ENCODE data around the gene TNFRSF8. TPM values are rescaled to one million over a fixed set of nuclear protein-coding genes. Genes with fewer than 3 reads are reported as not detected.

TNFRSF8 gene
- total and polyA plus RNA-seq, 7 experiments from 2014 or later, result 0.56 to 29.3 (median 4.0) TPM; not detected in 4

DNA sequence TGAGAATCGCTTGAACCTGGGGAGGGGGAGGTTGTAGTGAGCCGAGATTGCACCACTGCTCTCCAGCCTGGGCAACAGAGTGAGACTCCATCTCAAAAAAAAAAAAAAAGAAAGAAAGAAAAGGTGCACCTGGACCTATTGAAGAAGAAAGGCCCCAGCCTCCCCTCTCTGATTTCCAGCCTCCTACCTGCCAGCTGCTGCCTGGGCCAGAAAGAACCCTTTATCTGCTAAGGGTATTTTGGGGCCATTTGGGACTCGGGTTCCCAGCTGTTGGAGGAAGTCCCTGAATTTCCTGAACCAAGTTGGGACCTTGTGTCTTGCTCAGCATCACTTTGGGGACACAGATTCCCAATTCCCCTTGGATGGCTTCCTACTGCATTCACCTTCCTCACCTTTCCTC is 3.9 kb upstream of the TNFRSF8 start:
- H3K9me3 ChIP-seq (ENCODE audit: control insufficient read depth in 2 of 3, low read length in 3 of 3), result no peaks in the 10 kb centered on the region
- no peak for DNase-seq
- Mint-ChIP-seq H3K4me1 (peaks cover 6 to 52% (median 8%) of the 10 kb centered on the region in 7 donors), H3K9me3 (peaks cover 0 to 8% (median 0%) of the 10 kb centered on the region in 11 donors), H3K27ac (no peak overlapping the region), H3K4me3 (no peak overlapping the region), H3K36me3 (peaks cover 0 to 6% (median 0%) of the 10 kb centered on the region in 5 donors), H3K27me3 (peaks cover 11 to 19% (median 12%) of the 10 kb centered on the region in 5 donors)
- no peaks in the 10 kb centered on the region for H3K36me3 ChIP-seq (ENCODE audit: control insufficient read depth in 2 of 3, insufficient read depth in 3 of 3, low read length in 3 of 3)
- POLR2A ChIA-PET, result no interaction called here
- H3K27ac ChIP-seq (ENCODE audit: low read depth, low read length), result no peak overlapping the region
- peaks cover 0 to 12% of the 10 kb centered on the region in 2 donors for H3K27me3 ChIP-seq (ENCODE audit: control insufficient read depth in 2 of 2, insufficient read depth in 2 of 2, low read length in 2 of 2)
- intact Hi-C loops (cut with micrococcal nuclease), result no loop called here
- CTCF ChIA-PET, result no interaction called here
- ATAC-seq, result no peak
- H3K4me1 ChIP-seq (ENCODE audit: control insufficient read depth in 2 of 2, insufficient read depth in 2 of 2, low read length in 2 of 2), result peaks cover 9 to 11% of the 10 kb centered on the region in 2 donors
- no peak overlapping the region for H3K4me3 ChIP-seq (ENCODE audit: low read length)

DNA sequence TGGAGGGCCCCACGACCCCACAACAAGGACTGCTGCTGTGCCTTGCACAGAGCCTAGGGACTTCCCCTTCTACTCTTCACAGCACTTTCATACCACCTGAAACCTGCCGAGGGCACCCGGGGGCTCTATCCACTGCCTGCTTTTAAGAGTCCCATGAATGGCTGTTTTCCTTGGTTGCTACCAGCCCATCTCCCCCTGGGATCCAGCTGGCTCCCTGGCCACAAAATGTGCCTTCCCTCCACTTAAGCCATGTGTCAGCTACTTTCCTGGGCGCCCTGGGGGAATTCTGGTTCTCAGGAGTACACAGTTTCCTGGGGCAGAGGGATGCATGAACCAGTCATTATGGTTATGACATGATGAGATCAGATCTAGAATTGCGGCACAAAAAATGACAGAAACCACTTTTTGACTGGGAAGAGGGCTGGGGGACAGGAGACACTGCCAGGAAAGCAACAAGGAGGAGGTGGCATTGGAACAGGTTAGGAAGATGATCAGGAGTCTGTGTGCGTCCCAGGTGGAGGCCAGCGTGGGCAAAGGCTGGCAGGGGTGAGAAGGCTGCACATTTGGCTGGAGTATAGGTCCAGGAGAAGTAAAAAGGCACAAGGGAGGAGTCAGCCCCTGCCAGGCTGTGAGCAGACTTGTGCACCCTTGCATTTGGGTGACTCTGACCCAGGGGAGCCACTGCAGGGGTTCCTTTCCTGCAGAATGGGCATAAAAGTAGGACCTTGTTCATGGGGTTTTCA is 3.2 kb upstream of the TNFRSF8 start:
- Histone ChIP-seq H3K4me1 (ENCODE audit: control insufficient read depth in 2 of 2, insufficient read depth in 2 of 2, low read length in 2 of 2) (peaks cover 9 to 16% of the 10 kb centered on the region in 2 donors), H3K27ac (ENCODE audit: low read depth, low read length) (no peak overlapping the region), H3K36me3 (ENCODE audit: control insufficient read depth in 2 of 3, insufficient read depth in 3 of 3, low read length in 3 of 3) (no peaks in the 10 kb centered on the region), H3K27me3 (ENCODE audit: control insufficient read depth in 2 of 2, insufficient read depth in 2 of 2, low read length in 2 of 2) (peaks cover 0 to 18% of the 10 kb centered on the region in 2 donors), H3K4me3 (ENCODE audit: low read length) (no peak overlapping the region), H3K9me3 (ENCODE audit: control insufficient read depth in 2 of 3, low read length in 3 of 3) (no peaks in the 10 kb centered on the region)
- Mint-ChIP-seq H3K27ac (peak overlapping the region in 2 of 9 donors; percentile 39 to 50), H3K36me3 (peaks cover 0 to 6% (median 0%) of the 10 kb centered on the region in 5 donors), H3K4me3 (peak overlapping the region in 2 of 10 donors; percentile 8 to 15), H3K9me3 (peaks cover 0 to 8% (median 0%) of the 10 kb centered on the region in 11 donors), H3K27me3 (peaks cover 16 to 25% (median 19%) of the 10 kb centered on the region in 5 donors), H3K4me1 (peaks cover 6 to 56% (median 11%) of the 10 kb centered on the region in 7 donors)
- POLR2A ChIA-PET, result no interaction called here
- no peak for ATAC-seq
- CTCF ChIA-PET, result no interaction called here
- peak in 1 of 9 donors; percentile 44 for DNase-seq
- intact Hi-C loops (cut with micrococcal nuclease), result no loop called here

DNA sequence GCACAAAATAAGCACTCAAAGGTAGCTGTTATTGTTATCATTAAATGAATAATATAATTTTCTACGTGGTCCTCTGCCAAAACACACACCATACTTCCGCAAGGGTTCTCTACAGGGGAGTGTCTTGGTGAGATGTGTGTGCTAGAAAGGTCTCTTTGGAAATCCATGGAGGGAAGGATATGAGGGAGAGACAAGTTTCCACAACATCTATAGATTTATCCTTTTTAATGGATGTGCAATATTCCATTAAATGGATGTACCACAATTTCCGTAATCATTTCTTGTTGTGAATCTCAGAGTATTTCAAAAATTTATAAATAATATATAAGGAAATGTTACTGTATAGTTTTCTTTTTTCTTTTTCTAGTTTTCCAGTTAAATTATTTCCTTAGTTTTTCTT is 2.6 kb upstream of the TNFRSF8 start:
- Histone ChIP-seq H3K4me1 (ENCODE audit: control insufficient read depth in 2 of 2, insufficient read depth in 2 of 2, low read length in 2 of 2) (peaks cover 9 to 17% of the 10 kb centered on the region in 2 donors), H3K4me3 (ENCODE audit: low read length) (no peak overlapping the region), H3K27ac (ENCODE audit: low read depth, low read length) (no peak overlapping the region), H3K27me3 (ENCODE audit: control insufficient read depth in 2 of 2, insufficient read depth in 2 of 2, low read length in 2 of 2) (peaks cover under 1 to 18% of the 10 kb centered on the region in 2 donors), H3K9me3 (ENCODE audit: control insufficient read depth in 2 of 3, low read length in 3 of 3) (no peaks in the 10 kb centered on the region), H3K36me3 (ENCODE audit: control insufficient read depth in 2 of 3, insufficient read depth in 3 of 3, low read length in 3 of 3) (no peaks in the 10 kb centered on the region)
- ChIA-PET CTCF (no interaction called here), POLR2A (no interaction called here)
- H3K27me3 Mint-ChIP-seq, result peaks cover 16 to 26% (median 19%) of the 10 kb centered on the region in 5 donors
- H3K4me1 Mint-ChIP-seq, result peaks cover 6 to 57% (median 11%) of the 10 kb centered on the region in 7 donors
- peaks cover 0 to 6% (median 0%) of the 10 kb centered on the region in 5 donors for H3K36me3 Mint-ChIP-seq
- DNase-seq, result no peak
- intact Hi-C loops (cut with micrococcal nuclease), result no loop called here
- no peak overlapping the region for H3K4me3 Mint-ChIP-seq
- no peak for ATAC-seq
- H3K9me3 Mint-ChIP-seq, result peaks cover 0 to 8% (median 0%) of the 10 kb centered on the region in 11 donors
- H3K27ac Mint-ChIP-seq, result no peak overlapping the region

DNA sequence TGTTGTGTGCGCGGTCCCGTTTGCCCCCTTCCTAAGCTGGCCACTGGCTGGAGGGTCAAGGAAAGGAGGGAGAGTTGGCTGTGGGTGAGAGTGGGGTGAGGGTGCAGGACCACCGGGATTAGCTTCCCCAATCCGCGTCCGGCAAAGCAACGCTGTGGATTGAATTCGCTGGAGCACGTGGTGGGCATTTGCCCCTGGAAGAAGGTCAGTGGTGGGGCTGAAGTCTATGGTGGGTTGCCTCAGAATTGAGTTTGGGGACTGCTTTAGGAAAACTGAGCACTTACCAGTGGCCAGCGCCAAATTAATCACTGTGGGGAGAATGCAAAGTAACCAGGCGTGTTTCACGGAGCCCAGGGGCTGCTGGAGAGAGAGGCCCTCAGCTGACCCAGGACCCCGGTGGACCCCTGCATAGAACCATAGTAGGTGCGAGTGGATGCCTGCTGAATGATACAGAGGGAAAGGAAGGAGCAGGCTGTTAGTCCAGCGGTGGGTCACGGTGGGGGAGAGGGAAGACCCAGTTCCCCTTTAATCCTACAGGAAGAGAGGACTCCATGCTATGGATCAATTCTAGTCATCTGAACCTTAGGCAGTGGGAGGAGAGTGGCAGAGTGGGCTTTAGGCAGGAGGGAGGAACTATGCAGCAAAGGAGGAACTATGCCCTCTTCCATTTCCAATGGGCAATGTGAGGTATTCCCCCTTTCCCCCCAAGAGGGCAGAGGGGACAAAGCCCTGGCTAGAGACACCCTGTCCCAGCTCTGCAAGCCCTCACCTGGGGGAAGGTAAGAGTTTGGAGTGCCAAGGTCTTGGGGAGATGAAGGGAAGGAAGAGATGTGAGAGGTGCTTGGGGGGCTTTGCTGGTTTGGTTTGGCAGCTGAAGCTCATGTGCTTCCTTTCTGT is 1.2 kb downstream of the TNFRSF8 start:
- no peak for ATAC-seq
- Mint-ChIP-seq H3K27me3 (peaks cover 17 to 57% (median 46%) of the 10 kb centered on the region in 5 donors), H3K36me3 (peaks cover 0 to 10% (median 0%) of the 10 kb centered on the region in 5 donors), H3K9me3 (peaks cover 0 to 8% (median 0%) of the 10 kb centered on the region in 11 donors), H3K4me1 (peaks cover 11 to 63% (median 19%) of the 10 kb centered on the region in 7 donors), H3K4me3 (peak overlapping the region in 8 of 10 donors; percentile 25 to 74 (median 45)), H3K27ac (peak overlapping the region in 1 of 9 donors; percentile 57)
- Histone ChIP-seq H3K36me3 (ENCODE audit: control insufficient read depth in 2 of 3, insufficient read depth in 3 of 3, low read length in 3 of 3) (no peaks in the 10 kb centered on the region), H3K27ac (ENCODE audit: low read depth, low read length) (no peak overlapping the region), H3K9me3 (ENCODE audit: control insufficient read depth in 2 of 3, low read length in 3 of 3) (no peaks in the 10 kb centered on the region), H3K4me3 (ENCODE audit: low read length) (no peak overlapping the region), H3K27me3 (ENCODE audit: control insufficient read depth in 2 of 2, insufficient read depth in 2 of 2, low read length in 2 of 2) (peaks cover 7 to 18% of the 10 kb centered on the region in 2 donors), H3K4me1 (ENCODE audit: control insufficient read depth in 2 of 2, insufficient read depth in 2 of 2, low read length in 2 of 2) (peaks cover 9 to 34% of the 10 kb centered on the region in 2 donors)
- POLR2A ChIA-PET, result no interaction called here
- CTCF ChIA-PET, result no interaction called here
- no peak for DNase-seq
- intact Hi-C loops (cut with micrococcal nuclease), result no loop called here

DNA sequence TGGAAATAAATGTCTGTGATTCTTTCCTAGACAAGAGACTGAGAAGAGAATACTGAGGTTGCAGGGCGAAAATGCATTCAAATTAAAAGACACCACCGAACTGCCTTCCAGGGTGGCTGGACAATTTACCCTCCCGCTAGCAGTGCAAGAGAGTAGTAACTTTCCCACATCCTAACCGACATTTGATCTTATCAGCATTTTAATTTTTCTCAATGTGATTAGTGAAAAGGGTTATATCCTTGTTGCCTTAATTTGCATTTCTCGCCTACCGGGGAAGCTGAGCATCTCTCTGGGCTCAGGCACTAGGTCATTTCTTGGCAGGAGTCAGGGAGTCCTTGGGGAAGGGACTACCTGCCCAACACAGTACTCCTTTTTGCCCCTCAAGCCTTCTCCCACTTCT is 2.8 kb downstream of the TNFRSF8 start:
- H3K9me3 ChIP-seq (ENCODE audit: control insufficient read depth in 2 of 3, low read length in 3 of 3), result no peaks in the 10 kb centered on the region
- H3K27ac ChIP-seq (ENCODE audit: low read depth, low read length), result no peak overlapping the region
- peaks cover 7 to 18% of the 10 kb centered on the region in 2 donors for H3K27me3 ChIP-seq (ENCODE audit: control insufficient read depth in 2 of 2, insufficient read depth in 2 of 2, low read length in 2 of 2)
- DNase-seq (no peak), ATAC-seq (no peak)
- CTCF ChIA-PET, result no interaction called here
- peaks cover 0 to 6% (median 0%) of the 10 kb centered on the region in 11 donors for H3K9me3 Mint-ChIP-seq
- peaks cover 9 to 34% of the 10 kb centered on the region in 2 donors for H3K4me1 ChIP-seq (ENCODE audit: control insufficient read depth in 2 of 2, insufficient read depth in 2 of 2, low read length in 2 of 2)
- intact Hi-C loops (cut with micrococcal nuclease), result no loop called here
- peak overlapping the region in 1 of 10 donors; percentile 61 for H3K4me3 Mint-ChIP-seq
- POLR2A ChIA-PET, result no interaction called here
- peaks cover 0 to 15% (median 0%) of the 10 kb centered on the region in 5 donors for H3K36me3 Mint-ChIP-seq
- H3K27ac Mint-ChIP-seq, result peak overlapping the region in 1 of 9 donors; percentile 82
- H3K4me1 Mint-ChIP-seq, result peaks cover 5 to 71% (median 21%) of the 10 kb centered on the region in 7 donors
- peaks cover 17 to 71% (median 50%) of the 10 kb centered on the region in 5 donors for H3K27me3 Mint-ChIP-seq
- no peaks in the 10 kb centered on the region for H3K36me3 ChIP-seq (ENCODE audit: control insufficient read depth in 2 of 3, insufficient read depth in 3 of 3, low read length in 3 of 3)
- H3K4me3 ChIP-seq (ENCODE audit: low read length), result no peak overlapping the region

Measured in naive thymus-derived CD4-positive, alpha-beta T cell (primary cell).